Measurements from ENCODE around the gene ZNF175.

GRCh38 chr19:51570962-51571575 lies at the start of gene ZNF175:
- TF ChIP-seq, protein P1, sequence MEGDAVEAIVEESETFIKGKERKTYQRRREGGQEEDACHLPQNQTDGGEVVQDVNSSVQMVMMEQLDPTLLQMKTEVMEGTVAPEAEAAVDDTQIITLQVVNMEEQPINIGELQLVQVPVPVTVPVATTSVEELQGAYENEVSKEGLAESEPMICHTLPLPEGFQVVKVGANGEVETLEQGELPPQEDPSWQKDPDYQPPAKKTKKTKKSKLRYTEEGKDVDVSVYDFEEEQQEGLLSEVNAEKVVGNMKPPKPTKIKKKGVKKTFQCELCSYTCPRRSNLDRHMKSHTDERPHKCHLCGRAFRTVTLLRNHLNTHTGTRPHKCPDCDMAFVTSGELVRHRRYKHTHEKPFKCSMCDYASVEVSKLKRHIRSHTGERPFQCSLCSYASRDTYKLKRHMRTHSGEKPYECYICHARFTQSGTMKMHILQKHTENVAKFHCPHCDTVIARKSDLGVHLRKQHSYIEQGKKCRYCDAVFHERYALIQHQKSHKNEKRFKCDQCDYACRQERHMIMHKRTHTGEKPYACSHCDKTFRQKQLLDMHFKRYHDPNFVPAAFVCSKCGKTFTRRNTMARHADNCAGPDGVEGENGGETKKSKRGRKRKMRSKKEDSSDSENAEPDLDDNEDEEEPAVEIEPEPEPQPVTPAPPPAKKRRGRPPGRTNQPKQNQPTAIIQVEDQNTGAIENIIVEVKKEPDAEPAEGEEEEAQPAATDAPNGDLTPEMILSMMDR (IDR thresholded peaks at IDR 0.05) = no peak
- TF ChIP-seq POLR2A (IDR thresholded peaks at IDR 0.05) (peak; percentile 40), POLR2AphosphoS5 (IDR thresholded peaks at IDR 0.05) (peak; percentile 99)

Data from prostate gland (tissue), 2 donors.